HG03135 (cell line): ENCODE data around the gene INTS11.

ENCODE experiments used
- ATAC-seq: cut with Tn5 transposase; IDR thresholded peaks from one replicate; pipeline ENCODE4 v1.9.1; 2021; ENCODE audit warnings: mild to moderate bottlenecking, moderate library complexity; ENCODE audit not compliant: unreplicated experiment

Gene INTS11

GRCh38 chr1:1272341-1273208 lies 51.9 kb downstream of the INTS11 start:
- ATAC-seq: no peak

DNA sequence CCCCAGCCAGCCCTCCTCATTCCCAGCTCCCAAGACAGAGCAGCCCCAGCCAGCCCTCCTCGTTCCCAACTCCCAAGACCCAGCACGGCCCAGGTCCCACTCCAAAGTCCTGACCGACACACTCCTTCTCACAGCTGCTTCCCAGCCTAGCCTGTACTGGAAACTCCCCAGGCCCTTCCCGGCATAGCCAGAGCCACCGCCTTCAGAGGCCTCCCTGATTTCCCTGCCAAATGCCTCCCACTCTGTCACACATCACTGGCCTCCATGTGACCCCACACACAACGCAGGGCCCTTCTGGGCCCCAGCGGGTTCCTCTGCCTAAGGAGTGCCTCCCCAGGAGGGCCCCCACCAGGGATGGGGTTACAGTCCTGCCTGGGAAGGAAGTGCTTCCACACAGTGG lies 53.6 kb downstream of the INTS11 start:
- no peak for ATAC-seq

GRCh38 chr1:1268284-1268682 lies 56.2 kb downstream of the INTS11 start:
- ATAC-seq: no peak

- no peak for ATAC-seq
These were observed 56.8 kb downstream of the INTS11 start for GRCh38 chr1:1267488-1268283.

- no peak for ATAC-seq
These were observed 59.6 kb downstream of the INTS11 start for GRCh38 chr1:1264868-1265272.

DNA sequence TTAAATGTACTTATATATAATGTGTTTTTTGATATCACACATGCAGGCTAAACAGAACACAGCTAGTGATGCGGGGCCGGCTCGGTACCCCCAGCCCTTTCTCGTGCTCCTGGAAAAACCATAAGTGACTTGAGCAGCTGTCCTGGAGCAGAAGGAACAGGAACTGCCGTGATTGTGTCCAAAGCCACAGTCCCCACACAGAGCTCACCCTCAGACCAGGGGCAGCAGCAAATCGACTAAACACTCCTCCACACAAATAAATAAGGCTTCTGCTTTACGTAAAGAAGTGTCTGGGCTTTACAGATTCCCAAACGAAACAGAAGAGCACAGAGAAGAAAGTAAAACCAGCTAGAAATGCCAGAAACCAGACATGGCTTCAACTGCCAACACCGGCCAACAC lies 60.4 kb downstream of the INTS11 start:
- ATAC-seq: no peak

DNA sequence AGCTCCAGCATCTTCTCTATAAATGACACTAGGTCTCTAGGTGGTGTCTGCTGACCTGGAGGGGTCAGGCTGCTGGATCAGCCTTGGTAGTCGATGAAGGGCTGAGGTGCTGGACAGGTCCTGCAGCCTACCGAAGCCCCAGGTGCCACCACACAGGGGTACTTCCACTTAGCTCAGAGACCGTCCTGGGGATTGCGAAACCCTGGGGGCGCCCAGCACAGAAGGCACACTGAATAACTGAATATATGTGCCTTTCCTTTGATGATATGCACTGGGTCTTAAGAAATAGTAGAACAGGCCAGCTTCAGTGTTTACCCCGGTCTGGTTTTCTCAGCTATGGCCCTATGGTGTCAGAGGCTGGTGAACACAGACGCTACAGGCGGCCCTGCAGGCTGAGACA lies 61.7 kb downstream of the INTS11 start:
- no peak for ATAC-seq

DNA sequence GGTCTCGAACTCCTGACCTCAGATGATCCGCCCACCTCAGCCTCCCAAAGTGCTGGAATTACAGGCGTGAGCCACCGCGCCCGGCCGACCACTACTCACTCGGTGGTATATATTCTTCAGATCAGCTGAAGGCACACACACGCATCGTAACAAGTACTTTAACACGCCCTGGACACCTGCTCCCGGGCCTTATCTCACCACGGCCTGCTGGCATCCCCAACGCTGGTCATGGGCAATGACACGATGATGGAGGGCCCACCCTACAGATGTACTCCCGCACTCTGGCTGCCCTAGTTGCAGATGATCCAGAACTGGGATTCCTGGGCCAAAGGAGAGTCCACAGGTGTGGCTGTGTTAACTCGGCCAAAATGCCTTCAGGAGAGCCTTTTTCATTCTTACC lies 62.4 kb downstream of the INTS11 start:
- ATAC-seq: no peak
